GM19193 (cell line): ENCODE data around the gene BTRC.

ENCODE experiments used
- POLR2A ChIP-seq: IDR thresholded peaks from 4 replicates; pipeline ENCODE4 v1.6.1; 2011; ENCODE audit not compliant: insufficient read depth, insufficient read length; ENCODE audit errors: extremely low read depth

The BTRC gene

DNA sequence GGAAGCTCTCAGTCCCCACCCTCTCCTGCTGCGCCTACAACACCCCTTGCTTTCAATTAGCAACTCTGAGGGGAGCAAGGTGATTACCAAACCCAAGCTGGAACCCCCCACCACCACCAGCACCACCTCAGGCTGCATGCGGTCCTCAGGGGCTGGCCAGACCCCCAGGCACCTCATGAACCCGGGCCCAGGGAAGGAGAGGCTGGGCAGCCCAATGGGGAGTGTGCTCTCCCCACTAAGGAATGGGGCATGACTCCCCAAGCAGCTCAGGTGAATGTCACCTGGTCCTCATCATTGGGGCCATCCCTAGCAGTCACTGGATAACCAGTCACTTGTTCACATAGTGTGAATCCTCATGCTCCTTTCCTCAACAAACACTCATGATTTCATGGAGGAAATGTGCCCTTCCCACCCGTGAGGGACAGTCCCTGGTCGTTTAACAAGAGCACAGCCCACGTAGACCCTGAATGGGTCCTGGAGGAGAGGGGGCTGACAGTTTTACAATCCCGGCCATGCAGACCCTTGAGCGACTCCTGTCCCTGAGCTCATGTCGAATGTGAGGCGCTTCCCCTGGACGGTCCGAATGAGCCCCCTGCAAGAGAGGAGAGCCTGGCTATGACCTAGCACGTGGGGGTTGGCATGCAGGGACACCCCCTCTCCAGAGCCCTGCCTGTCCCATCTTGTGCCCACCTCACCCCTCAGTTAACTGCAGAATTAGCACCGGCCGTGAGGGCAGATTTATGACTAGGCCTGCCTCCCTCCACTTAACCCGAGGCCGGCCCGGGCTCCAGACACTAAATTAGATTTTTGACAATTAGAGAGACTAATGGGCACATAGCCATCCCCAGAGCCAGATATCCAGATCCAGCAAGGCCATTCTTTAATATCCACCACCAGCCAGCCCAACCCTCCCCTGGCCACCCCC lies 205.0 kb downstream of the BTRC start:
- TF ChIP-seq POLR2A = no peak

DNA sequence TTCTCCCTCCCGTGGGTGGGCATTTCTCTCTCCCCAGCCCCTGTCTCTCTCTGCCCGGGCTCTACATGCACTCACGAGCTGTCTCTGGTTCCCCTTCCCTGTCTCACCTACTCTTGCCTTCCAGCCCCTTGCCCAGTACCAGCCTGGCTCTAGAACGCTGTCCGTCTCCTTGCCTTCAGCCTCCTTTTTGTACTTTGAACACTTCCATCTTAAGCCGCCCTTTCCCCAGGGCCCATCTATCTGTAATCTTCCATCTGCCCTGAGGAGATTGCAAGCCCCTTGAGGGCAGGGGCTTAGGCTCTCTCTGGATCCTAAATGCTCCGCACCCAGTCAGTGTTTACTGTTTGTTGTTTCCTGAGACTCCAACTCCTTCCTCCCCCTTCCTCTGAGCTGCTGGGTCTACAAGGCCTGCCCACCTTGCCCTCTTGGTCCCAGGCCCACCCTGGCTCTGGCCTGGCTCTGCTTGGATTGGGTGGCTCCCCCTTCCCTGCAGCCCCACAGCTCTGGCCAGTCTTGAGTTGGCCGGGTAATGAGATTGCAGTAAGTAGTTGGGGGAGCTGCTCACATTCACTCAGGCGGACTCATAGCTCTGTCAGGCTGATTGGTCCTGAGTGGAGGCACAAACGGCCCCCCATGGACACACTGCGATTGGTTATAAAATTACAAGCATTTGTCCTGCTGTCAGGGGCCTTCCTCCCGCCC lies 205.8 kb downstream of the BTRC start:
- no peak for TF ChIP-seq POLR2A

DNA sequence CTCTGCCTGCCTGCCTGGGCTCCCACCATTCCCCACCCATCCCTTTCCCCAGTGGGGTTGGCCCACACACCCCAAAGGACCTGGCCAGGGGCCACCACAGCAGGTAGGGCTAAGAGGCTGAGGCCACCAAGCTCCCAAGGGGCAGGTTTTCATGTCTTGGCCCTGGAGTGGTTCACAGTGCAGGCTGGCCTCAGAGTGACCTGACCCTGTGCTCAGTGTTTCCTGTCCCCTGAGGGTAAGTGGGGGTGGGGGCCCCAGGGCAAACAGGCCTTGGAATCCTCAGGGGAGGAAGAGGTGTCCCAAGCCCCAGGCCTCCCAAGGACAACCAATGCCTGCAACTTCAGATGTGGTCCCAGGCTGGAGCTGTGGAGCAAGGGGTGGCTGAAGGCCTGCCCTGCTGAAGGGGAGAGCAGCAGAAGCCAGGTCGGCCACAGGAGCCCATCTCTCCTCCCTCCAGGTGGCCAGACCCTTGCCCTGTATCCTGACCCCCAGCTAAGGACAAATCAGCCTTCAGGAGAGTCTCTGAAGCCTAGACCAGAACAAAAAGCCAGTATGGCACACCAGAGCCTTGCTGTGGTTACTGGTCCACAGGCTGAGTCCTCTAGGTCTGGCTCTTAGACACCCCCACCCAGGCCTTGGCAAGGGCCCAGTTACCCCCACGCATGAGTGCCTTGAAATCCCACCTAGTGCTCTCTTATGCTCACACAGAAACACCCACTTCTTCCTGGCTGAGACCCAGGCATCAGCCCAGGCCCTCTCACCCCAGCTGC lies 206.5 kb downstream of the BTRC start:
- no peak for TF ChIP-seq POLR2A

DNA sequence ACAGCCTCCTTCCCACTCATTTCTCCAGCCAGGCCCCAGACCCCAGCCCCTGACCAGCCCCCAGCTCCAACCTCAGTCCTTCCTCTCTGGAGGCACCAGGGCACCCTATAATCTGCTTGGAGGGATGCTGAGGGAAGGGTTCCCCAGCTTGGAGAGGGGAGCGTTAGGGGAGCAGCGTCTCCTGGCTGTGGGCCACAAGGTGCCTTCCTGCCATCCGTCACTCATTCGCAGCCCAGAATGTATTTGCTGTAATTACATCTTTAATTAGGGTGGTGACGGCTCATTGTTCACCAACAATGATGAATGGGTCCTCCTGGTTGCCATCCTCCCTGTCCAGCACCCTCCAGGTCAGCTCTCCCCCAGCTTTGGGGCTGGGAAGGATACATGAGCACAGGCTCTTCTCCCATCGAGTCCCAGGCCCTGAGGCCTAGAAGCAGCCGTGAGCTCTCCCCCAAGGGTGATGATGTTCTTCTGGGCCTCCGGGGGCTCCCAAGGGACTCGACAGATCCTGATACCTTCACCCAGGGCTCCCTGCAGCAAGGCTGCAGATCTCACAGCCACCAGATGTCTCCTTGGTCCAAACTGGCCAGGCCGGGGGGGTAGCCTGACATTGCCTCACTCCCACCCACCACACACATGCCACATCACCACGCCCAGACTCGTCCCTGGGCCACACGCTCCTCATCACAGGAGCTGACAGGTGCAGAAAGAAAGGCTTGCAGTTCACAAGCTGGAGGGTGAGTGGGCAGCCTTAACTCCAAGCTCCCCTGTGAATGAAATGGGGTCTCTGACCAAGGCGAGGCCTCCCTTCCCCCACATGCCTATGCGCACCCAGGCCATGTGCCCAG lies 207.3 kb downstream of the BTRC start:
- no peak for TF ChIP-seq POLR2A

DNA sequence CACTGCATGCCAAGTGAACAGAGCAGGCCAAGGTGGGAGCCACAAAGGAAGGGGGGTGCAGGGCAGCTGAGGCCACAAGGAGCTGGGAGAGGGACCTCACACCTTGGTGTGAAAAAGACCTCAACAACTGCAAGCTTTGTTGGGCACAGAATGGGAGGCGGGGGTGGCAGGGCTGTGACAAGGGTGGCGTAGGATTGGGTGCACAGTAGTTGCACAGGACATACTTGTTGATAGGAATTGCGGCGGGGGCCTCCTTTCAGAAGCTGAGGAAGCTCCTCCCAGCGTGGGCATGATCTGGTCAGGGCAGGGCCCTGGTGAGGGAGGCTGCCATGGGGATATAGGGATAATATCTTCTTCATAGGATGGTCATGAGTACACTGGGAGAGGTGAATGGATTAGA lies 208.3 kb downstream of the BTRC start:
- TF ChIP-seq POLR2A = no peak

DNA sequence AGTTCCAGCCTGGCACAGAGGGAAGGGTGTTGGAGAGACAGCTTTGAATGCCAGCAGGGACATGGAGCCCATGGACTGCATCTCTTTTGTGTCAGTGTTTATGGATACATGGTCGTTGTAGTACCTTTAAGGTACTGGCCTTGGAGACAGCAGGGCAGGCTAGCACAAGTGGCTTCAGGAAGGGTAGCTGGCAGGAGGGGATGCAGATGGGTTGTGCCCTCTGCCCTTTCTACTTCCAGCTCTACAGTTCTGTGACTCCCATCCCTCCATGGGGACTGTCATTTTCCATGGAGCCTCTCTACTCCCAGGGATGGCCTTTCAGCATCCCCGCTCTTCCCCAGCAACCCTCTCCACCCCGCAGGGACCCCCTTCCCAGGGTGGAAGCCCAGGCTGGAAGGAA lies 209.0 kb downstream of the BTRC start:
- no peak for TF ChIP-seq POLR2A

DNA sequence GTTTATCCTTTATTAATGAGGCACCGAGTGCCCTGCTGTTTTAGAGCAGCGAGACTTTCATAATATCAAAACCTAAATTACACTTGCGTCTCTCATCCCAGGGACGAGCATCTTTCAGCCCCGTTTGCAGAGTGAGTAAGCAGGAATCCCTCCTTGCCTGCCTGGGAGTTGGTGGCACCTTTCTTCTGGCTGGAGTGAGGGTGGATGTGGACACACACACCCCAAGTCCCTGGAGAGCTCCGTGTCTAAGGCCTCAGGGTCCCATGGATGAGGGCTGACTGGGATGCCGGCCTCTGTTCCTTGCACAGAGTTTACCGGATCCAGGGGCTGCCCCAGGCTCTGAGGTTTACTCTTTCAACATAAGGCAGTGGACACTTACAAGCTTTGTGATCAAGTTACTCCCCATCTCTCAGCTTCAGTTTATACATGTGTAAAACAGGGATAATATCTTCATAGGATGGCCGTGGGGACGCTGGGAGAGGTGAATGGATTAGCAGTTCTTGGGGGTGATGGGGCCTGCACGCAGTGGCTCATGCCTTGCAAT lies 209.6 kb downstream of the BTRC start:
- TF ChIP-seq POLR2A = no peak

DNA sequence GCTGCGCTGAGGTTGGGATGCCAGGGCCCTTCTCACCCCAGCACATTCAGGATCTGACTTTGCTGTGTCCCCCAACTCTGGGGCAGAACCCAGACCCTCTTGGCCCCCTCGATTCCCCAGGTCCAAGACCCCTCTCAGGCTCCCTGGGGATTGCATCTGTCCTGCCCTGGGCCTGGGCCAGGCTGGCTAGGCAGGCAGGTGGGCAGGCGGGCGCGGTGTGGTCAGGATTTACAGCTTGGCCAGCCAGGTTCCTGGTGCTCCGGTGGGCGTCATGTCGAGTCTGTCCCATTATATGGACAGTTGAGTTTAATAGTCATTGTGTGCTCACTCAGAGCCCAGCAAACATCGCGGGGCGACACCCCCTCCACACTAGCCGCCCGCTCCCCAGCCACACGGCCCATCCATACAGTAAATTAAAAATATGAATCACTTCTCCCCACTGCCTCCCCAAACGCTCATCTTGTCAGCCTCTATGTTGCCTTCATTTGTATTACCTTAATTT lies 210.6 kb downstream of the BTRC start:
- TF ChIP-seq POLR2A = no peak

DNA sequence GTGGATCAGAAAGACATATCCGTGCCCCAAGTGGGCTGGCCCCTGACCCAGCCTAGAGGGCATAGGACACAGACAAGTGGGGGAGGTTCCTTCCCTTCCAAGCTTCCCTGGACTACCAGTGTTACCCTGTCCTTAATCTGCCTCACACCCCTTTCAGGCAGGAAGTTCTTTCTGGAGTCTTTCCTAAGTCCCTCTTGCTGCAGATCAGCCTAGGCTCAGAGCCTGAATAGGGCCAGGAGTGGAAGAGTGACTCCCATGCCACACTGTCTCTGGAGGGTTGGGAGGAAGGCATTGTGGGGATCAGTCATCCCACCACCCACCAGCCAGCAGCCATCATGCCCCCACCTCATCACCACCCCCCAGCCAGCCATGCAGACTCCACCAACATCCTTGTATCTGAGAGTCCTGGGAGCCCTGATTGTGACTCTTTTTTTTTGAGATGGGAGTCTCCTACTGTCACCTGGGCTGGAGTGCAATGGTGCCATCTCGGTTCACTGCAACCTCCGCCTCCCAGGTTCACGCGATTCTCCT lies 211.5 kb downstream of the BTRC start:
- no peak for TF ChIP-seq POLR2A

DNA sequence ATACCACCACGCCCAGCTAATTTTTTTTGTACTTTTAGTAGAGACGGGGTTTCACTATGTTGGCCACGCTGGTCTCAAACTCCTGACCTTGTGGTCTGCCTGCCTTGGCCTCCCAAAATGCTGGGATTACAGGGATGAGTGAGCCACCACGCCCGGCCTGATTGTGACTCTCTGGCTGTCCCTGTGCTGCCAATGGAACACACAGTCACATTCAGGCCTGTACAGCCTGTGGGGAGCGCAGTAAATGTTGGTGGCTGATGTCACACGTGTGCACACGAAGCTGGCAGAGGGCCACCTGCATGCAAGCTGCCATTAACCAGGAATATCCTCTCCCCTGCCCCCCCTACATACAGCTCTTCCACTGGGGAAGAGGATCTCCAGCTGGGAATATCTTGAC lies 212.0 kb downstream of the BTRC start:
- TF ChIP-seq POLR2A = no peak

DNA sequence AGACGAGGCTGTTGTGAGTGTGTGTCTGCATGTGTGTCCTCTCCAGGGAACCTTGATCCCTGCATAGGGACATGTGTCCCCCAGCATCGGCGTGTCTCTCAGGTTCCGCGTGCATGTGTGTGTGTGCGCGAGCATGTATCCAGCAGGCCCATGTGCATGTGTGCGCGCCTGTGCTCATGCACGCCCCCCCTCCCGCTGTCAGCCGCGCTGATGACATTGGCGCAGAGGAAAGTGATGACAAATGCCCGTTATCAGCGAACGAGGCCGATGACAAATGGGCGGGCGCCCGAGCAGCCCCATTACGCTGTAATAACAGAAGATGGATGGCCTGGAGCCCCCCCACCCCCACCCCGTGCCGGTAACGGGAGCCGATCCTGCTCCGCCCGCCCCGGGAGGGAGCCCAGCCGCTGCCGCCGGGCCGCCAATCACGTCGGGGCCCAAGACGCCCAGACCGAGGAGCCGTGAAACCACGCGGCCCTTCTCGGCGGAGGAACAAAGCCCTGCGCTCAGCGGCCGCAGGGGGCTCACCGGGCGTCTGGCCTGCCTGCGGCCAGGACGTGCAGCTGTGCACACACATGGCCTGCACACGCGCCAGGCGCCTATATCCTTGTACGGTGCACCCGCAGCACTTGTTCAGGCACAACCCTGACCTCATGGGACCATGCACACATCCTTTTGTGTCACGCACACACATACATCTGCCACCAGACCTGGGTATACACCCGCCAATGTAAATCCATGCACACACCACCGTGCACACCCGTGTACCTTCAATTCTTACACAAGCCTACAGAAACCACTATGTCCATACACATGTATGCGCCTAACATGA lies 212.6 kb downstream of the BTRC start:
- no peak for TF ChIP-seq POLR2A

DNA sequence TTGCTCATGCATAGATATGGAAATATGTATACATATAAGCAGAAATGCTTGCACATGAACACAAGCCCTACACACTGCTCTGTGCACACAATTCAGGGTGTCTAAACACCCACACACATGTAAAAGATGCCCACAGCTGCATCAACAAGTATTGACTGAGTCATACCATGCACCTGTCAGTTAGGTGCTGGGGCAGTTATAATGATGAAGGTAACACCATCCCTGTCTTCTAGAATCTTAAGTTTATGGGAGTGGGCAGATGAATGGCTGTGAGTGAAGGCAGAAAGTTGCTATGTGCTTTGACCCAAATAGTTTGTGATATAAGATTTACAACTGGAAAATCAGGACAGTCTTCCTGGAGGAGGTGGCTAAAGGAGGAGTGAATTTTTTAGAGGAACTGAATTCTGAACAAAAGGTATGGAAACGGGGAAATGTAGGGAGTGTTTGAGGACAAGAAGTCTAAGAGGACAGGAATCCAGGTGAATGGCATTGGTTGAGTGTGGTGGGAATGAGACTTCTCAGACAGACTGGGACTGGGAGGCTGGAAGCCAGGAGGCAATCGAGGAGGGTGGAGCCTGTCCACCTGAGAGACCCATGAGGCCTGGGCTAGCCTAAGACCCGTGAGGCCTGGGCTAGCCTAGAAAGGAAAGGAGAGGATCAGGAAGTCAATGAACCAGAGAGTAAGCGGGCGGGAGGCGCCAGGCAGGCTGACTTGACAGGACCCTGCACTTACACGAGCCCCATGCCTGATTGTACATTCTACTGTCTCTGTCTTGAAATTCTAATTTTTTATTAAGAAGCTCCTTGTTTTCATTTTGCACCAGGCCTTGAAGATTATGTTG lies 213.4 kb downstream of the BTRC start:
- no peak for TF ChIP-seq POLR2A
